ENCODE measurements around the gene SUN5.
"Not testable (repeated sequence)": the region's sequence is repeated elsewhere in the genome, so short reads cannot be mapped to it uniquely, and the experiment has no call there.

SUN5 gene

GRCh38 chr20:32977281-32978008 lies 26.8 kb downstream of the SUN5 start:
- DNase-seq (ENCODE audit: low read depth) = no peak
- in situ Hi-C loops (cut with HindIII; ENCODE audit: low sequenced_read_pairs) = no loop called here
- TF ChIP-seq, protein P1, sequence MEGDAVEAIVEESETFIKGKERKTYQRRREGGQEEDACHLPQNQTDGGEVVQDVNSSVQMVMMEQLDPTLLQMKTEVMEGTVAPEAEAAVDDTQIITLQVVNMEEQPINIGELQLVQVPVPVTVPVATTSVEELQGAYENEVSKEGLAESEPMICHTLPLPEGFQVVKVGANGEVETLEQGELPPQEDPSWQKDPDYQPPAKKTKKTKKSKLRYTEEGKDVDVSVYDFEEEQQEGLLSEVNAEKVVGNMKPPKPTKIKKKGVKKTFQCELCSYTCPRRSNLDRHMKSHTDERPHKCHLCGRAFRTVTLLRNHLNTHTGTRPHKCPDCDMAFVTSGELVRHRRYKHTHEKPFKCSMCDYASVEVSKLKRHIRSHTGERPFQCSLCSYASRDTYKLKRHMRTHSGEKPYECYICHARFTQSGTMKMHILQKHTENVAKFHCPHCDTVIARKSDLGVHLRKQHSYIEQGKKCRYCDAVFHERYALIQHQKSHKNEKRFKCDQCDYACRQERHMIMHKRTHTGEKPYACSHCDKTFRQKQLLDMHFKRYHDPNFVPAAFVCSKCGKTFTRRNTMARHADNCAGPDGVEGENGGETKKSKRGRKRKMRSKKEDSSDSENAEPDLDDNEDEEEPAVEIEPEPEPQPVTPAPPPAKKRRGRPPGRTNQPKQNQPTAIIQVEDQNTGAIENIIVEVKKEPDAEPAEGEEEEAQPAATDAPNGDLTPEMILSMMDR (IDR thresholded peaks at IDR 0.05; ENCODE audit: low read depth, low read length, missing control alignments) = no peak
- H3K4me3 ChIP-seq (ENCODE audit: low read depth, low read length) = no peak overlapping the region

DNA sequence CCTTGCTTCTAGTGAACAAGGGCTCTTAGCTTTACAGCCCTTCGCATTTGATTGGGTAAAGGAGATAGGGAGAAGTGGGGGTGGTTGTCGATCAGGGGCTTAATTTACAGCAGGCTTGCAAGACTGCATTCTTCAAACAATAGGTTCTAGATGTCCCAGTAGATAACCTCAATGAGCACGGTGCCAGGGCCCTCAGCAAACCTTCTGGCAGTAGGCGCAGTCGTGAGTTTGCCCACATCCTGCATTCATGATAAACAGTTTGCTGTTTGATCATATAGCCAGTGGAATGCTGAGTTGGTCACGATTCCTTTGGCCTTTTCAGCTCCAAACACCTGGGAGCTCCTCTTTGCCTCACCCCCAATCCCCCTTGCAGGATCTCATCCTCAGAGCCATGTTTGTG lies 27.5 kb downstream of the SUN5 start:
- H3K4me3 ChIP-seq (ENCODE audit: low read depth, low read length) = no peak overlapping the region
- in situ Hi-C loops (cut with HindIII; ENCODE audit: low sequenced_read_pairs) = no loop called here
- no peak for DNase-seq (ENCODE audit: low read depth)
- TF ChIP-seq, protein P1 (IDR thresholded peaks at IDR 0.05; ENCODE audit: low read depth, low read length, missing control alignments) = no peak

DNA sequence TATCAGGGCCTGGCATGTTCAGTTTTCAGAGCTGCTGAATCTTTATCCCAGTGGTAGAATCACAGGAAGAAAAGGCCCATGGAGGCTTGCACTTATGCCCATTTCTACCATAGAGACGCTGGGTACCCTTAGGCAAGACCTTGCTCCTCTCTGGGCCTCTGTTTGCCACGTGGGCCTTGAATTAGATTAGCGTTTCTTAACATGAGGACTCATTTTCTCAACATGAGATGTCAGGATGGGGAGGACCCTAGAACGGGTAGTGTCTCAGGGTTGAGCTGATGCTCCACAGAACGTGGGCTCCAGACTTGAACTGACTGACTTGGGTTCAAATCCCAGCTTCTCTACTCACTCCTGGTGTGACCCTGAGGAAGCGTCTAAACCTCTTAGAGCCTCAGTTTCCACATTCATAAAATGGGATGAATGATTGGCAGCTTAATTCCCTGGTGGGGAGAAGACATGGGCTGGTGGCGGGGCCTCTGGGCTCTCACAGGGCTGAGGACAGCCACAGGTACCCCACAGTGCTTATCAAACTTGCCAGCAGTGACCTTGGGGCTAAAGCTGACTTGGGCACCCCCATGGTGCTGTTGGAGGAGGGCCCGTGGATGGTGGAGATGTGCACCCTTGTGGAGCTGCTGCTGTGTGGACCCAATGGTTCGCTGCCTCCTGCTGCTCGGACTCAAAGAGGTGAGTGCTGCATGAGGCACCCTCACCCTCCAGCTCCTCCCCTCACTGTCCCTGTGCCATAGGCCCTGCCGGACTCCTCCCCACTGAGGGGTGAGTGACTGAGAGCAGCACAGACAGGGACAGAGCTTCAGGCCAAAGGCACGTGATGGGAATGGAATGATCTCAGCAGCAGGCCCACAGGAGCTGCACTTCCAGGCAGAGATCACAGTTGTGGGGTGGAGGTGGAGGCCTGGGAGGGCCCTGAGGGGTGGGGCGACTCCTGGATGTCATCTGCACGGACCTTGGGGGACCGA lies 28.2 kb downstream of the SUN5 start:
- TF ChIP-seq, protein P1 (IDR thresholded peaks at IDR 0.05; ENCODE audit: low read depth, low read length, missing control alignments) = no peak
- no peak overlapping the region for H3K4me3 ChIP-seq (ENCODE audit: low read depth, low read length)
- no peak for DNase-seq (ENCODE audit: low read depth)
- in situ Hi-C loops (cut with HindIII; ENCODE audit: low sequenced_read_pairs) = no loop called here

DNA sequence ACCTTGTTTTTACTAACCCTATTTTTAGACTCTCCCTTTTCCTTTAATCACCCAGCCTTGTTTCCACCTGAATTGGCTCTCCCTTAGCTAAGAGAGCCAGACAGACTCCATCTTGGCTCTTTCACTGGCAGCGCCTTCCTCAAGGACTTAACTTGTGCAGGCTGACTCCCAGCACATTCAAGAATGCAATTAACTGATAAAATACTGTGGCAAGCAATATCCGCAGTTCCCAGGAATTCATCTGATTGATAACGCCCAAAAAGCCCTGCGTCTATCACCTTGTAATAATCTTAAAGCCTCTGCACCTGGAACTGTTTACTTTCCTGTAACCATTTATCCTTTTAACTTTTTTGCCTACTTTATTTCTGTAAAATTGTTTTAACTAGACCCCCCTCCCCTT lies 29.1 kb downstream of the SUN5 start:
- in situ Hi-C loops (cut with HindIII; ENCODE audit: low sequenced_read_pairs); DNase-seq (ENCODE audit: low read depth); H3K4me3 ChIP-seq (ENCODE audit: low read depth, low read length): not testable (repeated sequence)

GRCh38 chr20:32974204-32975064 lies 29.8 kb downstream of the SUN5 start:
- in situ Hi-C loops (cut with HindIII; ENCODE audit: low sequenced_read_pairs); H3K4me3 ChIP-seq (ENCODE audit: low read depth, low read length); DNase-seq (ENCODE audit: low read depth): not testable (repeated sequence)

GRCh38 chr20:32973077-32973717 lies 31.0 kb downstream of the SUN5 start:
- TF ChIP-seq, protein P1 (IDR thresholded peaks at IDR 0.05; ENCODE audit: low read depth, low read length, missing control alignments) = no peak
- DNase-seq (ENCODE audit: low read depth) = no peak
- H3K4me3 ChIP-seq (ENCODE audit: low read depth, low read length) = no peak overlapping the region

More at GRCh38 chr20:32973077-32973717, 31.0 kb downstream of the SUN5 start:
- in situ Hi-C loops (cut with HindIII; ENCODE audit: low sequenced_read_pairs) = no loop called here
